ENCODE results near the gene CARTPT.

Gene CARTPT

GRCh38 chr5:71731015-71731414, 11.9 kb downstream of the CARTPT start:
- no peak for TF ChIP-seq CTCF (IDR thresholded peaks at IDR 0.05; ENCODE audit: low read depth, low read length)
- in situ Hi-C loops (cut with HindIII; ENCODE audit: low sequenced_read_pairs) = no loop called here

GRCh38 chr5:71732011-71732410, 12.9 kb downstream of the CARTPT start:
- H3K4me3 ChIP-seq (ENCODE audit: low read depth, low read length) = no peak overlapping the region
- no peak for DNase-seq (ENCODE audit: low read depth, low spot score)
- no peak for TF ChIP-seq CTCF (IDR thresholded peaks at IDR 0.05; ENCODE audit: low read depth, low read length)
- in situ Hi-C loops (cut with HindIII; ENCODE audit: low sequenced_read_pairs) = no loop called here

More at GRCh38 chr5:71731015-71731414, 11.9 kb downstream of the CARTPT start:
- DNase-seq (ENCODE audit: low read depth, low spot score) = no peak
- H3K4me3 ChIP-seq (ENCODE audit: low read depth, low read length) = no peak overlapping the region

- no peak for DNase-seq (ENCODE audit: low read depth, low spot score)
- in situ Hi-C loops (cut with HindIII; ENCODE audit: low sequenced_read_pairs) = no loop called here
- TF ChIP-seq CTCF (IDR thresholded peaks at IDR 0.05; ENCODE audit: low read depth, low read length) = no peak
- H3K4me3 ChIP-seq (ENCODE audit: low read depth, low read length) = no peak overlapping the region
Observed at GRCh38 chr5:71734141-71734540, 15.1 kb downstream of the CARTPT start.

- no peak overlapping the region for H3K4me3 ChIP-seq (ENCODE audit: low read depth, low read length)
- in situ Hi-C loops (cut with HindIII; ENCODE audit: low sequenced_read_pairs) = no loop called here
- TF ChIP-seq CTCF (IDR thresholded peaks at IDR 0.05; ENCODE audit: low read depth, low read length) = no peak
- DNase-seq (ENCODE audit: low read depth, low spot score) = no peak
Observed at GRCh38 chr5:71737931-71738539, 19.0 kb downstream of the CARTPT start.

- TF ChIP-seq CTCF (IDR thresholded peaks at IDR 0.05; ENCODE audit: low read depth, low read length) = no peak
- in situ Hi-C loops (cut with HindIII; ENCODE audit: low sequenced_read_pairs) = no loop called here
- H3K4me3 ChIP-seq (ENCODE audit: low read depth, low read length) = no peak overlapping the region
- no peak for DNase-seq (ENCODE audit: low read depth, low spot score)
Observed at GRCh38 chr5:71738662-71739361, 19.7 kb downstream of the CARTPT start.

- H3K4me3 ChIP-seq (ENCODE audit: low read depth, low read length) = no peak overlapping the region
- no peak for TF ChIP-seq CTCF (IDR thresholded peaks at IDR 0.05; ENCODE audit: low read depth, low read length)
- in situ Hi-C loops (cut with HindIII; ENCODE audit: low sequenced_read_pairs) = no loop called here
- DNase-seq (ENCODE audit: low read depth, low spot score) = no peak
Observed at GRCh38 chr5:71740015-71740753, 21.1 kb downstream of the CARTPT start.

Data from astrocyte of the spinal cord (primary cell).